ES-I3 (cell line): ENCODE data around the gene EPHB1.
"Not testable (repeated sequence)": the region's sequence is repeated elsewhere in the genome, so short reads cannot be mapped to it uniquely, and the experiment has no call there.

Source experiments
- H3K36me3 ChIP-seq: 2 replicates; pipeline ENCODE4 v1.6.1; 2013; ENCODE audit warnings: mild to moderate bottlenecking, low read length, control low read depth, moderate library complexity; ENCODE audit not compliant: insufficient read depth
- H3K4me1 ChIP-seq: 2 replicates; pipeline ENCODE4 v1.6.1; 2013; ENCODE audit warnings: mild to moderate bottlenecking, control low read depth, low read length; ENCODE audit not compliant: insufficient read depth
- H3K9ac ChIP-seq: 2 replicates; pipeline ENCODE4 v1.6.1; 2013; ENCODE audit warnings: low read depth, mild to moderate bottlenecking, low read length, moderate library complexity
- H3K9me3 ChIP-seq: 2 replicates; pipeline ENCODE4 v1.6.1; 2013; ENCODE audit warnings: mild to moderate bottlenecking, low read length, moderate library complexity; ENCODE audit not compliant: control insufficient read depth, insufficient read depth

The EPHB1 gene

GRCh38 chr3:134985864-134986715 is 191.0 kb downstream of the EPHB1 start:
- Histone ChIP-seq H3K36me3 (no peaks in the 10 kb centered on the region), H3K9me3 (no peaks in the 10 kb centered on the region), H3K9ac (no peak overlapping the region), H3K4me1 (0 out of 2 replicates have a peak, but pooled peaks cover 1% of the 10 kb centered on the region)

- H3K9ac ChIP-seq = no peak overlapping the region
- peaks cover 10% of the 10 kb centered on the region; the same call in 1 of the 2 replicates for H3K4me1 ChIP-seq
- H3K36me3 ChIP-seq = no peaks in the 10 kb centered on the region
- no peaks in the 10 kb centered on the region for H3K9me3 ChIP-seq
These were observed 193.6 kb downstream of the EPHB1 start for GRCh38 chr3:134988666-134989065.

DNA sequence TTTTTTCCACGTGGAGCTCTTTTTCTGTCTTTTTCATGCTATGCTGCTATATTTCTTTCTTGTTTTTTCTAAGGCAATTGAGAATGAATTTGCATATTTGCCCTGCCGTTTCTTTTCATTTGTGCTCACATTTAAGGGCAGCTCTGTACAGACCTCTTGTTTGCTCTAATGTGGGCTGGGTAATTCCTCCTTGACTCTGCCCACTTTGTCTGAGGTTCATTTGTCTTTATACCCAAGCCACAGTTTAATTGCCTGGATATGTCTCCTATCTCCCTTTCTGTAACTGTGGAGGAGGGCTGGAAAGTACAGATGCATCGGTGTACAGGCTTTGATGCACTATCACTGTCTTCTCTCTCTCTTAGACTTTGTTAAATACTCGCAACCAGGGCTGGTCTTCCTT is 195.9 kb downstream of the EPHB1 start:
- no peaks in the 10 kb centered on the region for H3K9me3 ChIP-seq
- no peaks in the 10 kb centered on the region for H3K36me3 ChIP-seq
- peaks cover 10% of the 10 kb centered on the region; the same call in 1 of the 2 replicates for H3K4me1 ChIP-seq
- H3K9ac ChIP-seq = no peak overlapping the region

DNA sequence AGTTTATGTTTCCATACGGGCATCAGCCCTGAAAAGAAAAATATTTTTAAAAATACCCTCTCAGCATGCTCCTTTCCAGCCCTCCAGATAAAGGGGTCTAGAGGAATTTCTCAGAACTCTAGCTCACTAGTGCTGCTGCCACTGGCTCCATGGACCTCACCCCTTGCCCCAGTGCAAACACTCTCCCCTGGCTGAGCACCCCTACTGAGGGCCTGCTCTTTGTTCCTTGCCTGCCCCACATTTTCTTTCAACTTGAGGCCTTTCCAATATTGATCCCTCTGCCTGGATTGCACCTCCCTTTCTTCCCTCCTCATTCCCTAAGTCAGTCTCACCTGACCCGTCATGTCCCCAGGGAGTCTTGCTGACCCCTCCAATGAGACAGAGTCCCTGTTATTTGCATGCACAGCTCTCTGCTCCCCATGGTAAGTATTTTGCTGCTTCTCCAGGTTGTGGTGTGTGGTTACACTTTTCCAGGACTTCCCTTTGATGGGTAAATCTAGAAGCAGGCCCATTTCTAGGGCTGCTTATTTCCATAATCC is 196.5 kb downstream of the EPHB1 start:
- Histone ChIP-seq H3K9ac (no peak overlapping the region), H3K36me3 (no peaks in the 10 kb centered on the region), H3K4me1 (peaks cover 10% of the 10 kb centered on the region; the same call in 1 of the 2 replicates), H3K9me3 (no peaks in the 10 kb centered on the region)

- Histone ChIP-seq H3K36me3 (no peaks in the 10 kb centered on the region), H3K4me1 (peaks cover 10% of the 10 kb centered on the region; the same call in 1 of the 2 replicates), H3K9ac (no peak overlapping the region), H3K9me3 (no peaks in the 10 kb centered on the region)
These were observed 197.1 kb downstream of the EPHB1 start for GRCh38 chr3:134992180-134992579.

DNA sequence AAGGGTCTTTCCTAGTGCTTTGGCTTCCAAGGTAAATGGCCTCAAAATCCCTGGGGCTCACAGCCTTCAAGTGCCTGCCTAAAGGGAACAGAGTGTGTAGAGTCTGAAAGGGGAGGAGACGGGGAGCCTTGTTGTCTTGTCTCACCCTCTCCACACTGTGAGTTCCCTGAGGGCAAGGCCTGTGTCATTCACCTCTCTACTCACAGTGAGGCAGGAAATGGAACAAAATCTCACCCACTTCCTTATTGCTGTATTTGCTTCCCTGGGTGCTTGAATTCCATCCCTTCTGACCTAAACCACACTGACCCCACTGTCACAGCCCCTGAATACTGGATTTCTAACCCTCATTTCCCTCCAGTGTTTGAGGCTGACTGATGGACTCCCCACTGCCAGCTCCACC is 197.5 kb downstream of the EPHB1 start:
- Histone ChIP-seq H3K4me1 (peaks cover 10% of the 10 kb centered on the region; the same call in 1 of the 2 replicates), H3K36me3 (no peaks in the 10 kb centered on the region), H3K9me3 (no peaks in the 10 kb centered on the region), H3K9ac (no peak overlapping the region)

- Histone ChIP-seq H3K4me1 (peaks cover 10% of the 10 kb centered on the region; the same call in 1 of the 2 replicates), H3K9ac (no peak overlapping the region), H3K36me3 (no peaks in the 10 kb centered on the region)
These were observed 198.0 kb downstream of the EPHB1 start for GRCh38 chr3:134993011-134993410.

DNA sequence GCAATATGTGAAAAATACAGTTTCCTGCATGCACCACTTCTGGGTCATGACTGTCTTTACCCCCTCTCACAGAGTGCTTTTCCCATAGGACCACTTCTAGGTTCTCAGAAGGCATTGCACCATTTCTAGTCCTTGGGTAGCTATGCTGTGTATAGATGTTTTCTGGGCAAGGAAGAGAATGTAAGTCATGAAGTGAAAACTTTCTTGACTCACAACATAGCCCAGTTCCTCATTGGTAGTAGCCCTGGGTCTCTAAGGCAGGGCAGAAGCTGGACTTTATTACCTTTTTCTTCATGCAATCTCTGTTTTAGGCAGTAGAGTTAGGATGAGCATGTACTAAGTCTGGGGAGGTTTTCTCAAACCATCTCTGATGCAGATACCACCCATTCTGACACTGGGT is 203.1 kb downstream of the EPHB1 start:
- Histone ChIP-seq H3K9me3 (no peaks in the 10 kb centered on the region), H3K9ac (no peak overlapping the region), H3K4me1 (no peaks in the 10 kb centered on the region)

More at GRCh38 chr3:134993011-134993410, 198.0 kb downstream of the EPHB1 start:
- no peaks in the 10 kb centered on the region for H3K9me3 ChIP-seq

DNA sequence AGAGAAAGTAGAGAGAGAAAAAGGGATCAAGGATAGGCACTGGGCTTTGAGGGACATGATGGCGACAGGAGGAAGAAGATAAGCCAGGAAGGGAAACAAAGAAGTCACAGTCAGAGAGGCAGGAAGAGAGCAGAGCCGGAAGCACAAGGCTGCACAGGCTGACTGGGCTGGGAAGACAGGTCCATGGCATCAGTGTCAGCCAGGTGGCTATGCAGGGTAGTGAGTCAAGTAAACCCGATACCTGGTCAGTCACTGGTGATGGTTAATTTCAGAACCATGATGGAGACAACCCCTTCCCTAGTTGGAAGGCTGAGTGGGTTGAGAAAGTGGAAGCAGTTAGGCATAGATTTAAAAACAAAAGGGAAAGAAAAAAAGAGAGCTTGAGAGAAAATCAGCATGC is 203.8 kb downstream of the EPHB1 start:
- Histone ChIP-seq H3K9me3 (no peaks in the 10 kb centered on the region), H3K36me3 (no peaks in the 10 kb centered on the region), H3K9ac (no peak overlapping the region), H3K4me1 (no peaks in the 10 kb centered on the region)

More for the DNA sequence above, 203.1 kb downstream of the EPHB1 start:
- H3K36me3 ChIP-seq = no peaks in the 10 kb centered on the region

GRCh38 chr3:135000465-135000864 is 205.4 kb downstream of the EPHB1 start:
- Histone ChIP-seq H3K36me3 (no peaks in the 10 kb centered on the region), H3K9me3 (no peaks in the 10 kb centered on the region), H3K9ac (no peak overlapping the region)

GRCh38 chr3:135005616-135006015 is 210.6 kb downstream of the EPHB1 start:
- H3K36me3 ChIP-seq, H3K9me3 ChIP-seq, H3K4me1 ChIP-seq, H3K9ac ChIP-seq: not testable (repeated sequence)

More at GRCh38 chr3:135000465-135000864, 205.4 kb downstream of the EPHB1 start:
- no peaks in the 10 kb centered on the region for H3K4me1 ChIP-seq

DNA sequence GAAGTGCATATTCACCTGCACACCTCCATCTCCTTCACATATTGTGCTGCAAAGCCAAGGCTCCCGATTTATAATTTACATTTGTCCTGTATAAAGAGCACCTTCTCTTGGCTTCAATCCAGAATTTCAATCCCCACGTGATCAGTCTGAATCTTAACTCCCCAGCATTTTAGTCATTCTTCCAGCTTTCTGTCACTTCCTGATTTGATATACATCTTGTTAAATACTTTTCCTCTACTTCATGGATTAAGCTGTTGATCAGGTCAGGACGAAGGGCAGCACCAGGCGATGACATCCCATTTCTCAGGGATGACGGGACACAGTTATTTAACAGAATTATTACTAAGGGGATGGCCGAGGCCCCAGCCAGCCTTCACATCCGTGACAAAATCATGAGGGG is 212.5 kb downstream of the EPHB1 start:
- H3K4me1 ChIP-seq = no peaks in the 10 kb centered on the region
- no peaks in the 10 kb centered on the region for H3K36me3 ChIP-seq
- H3K9me3 ChIP-seq = no peaks in the 10 kb centered on the region
- H3K9ac ChIP-seq = no peak overlapping the region

- H3K9me3 ChIP-seq = no peaks in the 10 kb centered on the region
- H3K36me3 ChIP-seq = no peaks in the 10 kb centered on the region
- no peaks in the 10 kb centered on the region for H3K4me1 ChIP-seq
- no peak overlapping the region for H3K9ac ChIP-seq
These were observed 213.3 kb downstream of the EPHB1 start for GRCh38 chr3:135008326-135008725.

DNA sequence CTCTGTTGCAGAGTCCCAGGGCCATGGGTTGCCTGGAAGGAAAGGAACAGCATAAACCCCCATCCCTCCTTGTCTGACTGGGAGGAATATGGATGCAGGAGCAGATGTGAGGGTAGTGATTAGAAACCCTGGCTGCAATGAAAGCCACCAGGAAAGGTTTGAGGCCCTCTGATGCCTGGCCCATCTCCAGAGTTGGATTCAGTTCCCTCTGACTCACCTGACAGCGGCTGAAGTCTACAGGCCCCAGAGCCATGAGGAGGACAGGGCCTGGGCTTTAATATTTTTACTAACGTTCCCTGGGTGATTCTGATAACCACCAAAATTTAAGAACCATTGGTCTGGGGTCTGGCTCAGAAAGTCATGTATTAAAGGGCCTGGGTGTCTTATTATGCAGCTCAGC is 214.0 kb downstream of the EPHB1 start:
- Histone ChIP-seq H3K36me3 (no peaks in the 10 kb centered on the region), H3K9ac (no peak overlapping the region), H3K4me1 (no peaks in the 10 kb centered on the region), H3K9me3 (no peaks in the 10 kb centered on the region)

- no peak overlapping the region for H3K9ac ChIP-seq
- H3K4me1 ChIP-seq = no peaks in the 10 kb centered on the region
- H3K9me3 ChIP-seq = no peaks in the 10 kb centered on the region
- no peaks in the 10 kb centered on the region for H3K36me3 ChIP-seq
These were observed 217.0 kb downstream of the EPHB1 start for GRCh38 chr3:135012101-135012500.
